ENCODE data around the gene PSMA5.

- TF ChIP-seq CTCF (IDR thresholded peaks at IDR 0.05) (no peak), POLR2A (IDR thresholded peaks at IDR 0.05) (no peak), POLR2AphosphoS5 (IDR thresholded peaks at IDR 0.05) (no peak)
Observed at GRCh38 chr1:109373126-109373525, 53.1 kb downstream of the PSMA5 start.

All from breast epithelium (tissue), 3 donors.